Natural killer cell (primary cell): Measurements from ENCODE around the gene IRF1. TPM values are rescaled to one million over a fixed set of nuclear protein-coding genes. Genes with fewer than 3 reads are reported as not detected.

Experiments used
- ATAC-seq, 3 donors: fragments of 150-1000 bp in 2 of 3; fragments of 200-7000 bp in 1 of 3; cut with Tn5 transposase; 1 replicate in 1 of 3; 2 replicates in 2 of 3; pipeline ENCODE4 v1.10.0; 2021; ENCODE audit warnings: mild to moderate bottlenecking in 2 of 3, moderate library complexity in 2 of 3
- DNase-seq, 2 donors: peaks; one replicate each; pipeline versions ENCODE4 v3.0.0 to v3.0.0-alpha.2; 2013 to 2021; ENCODE audit warnings: mixed read lengths in 1 of 2
- H3K27ac ChIP-seq: one replicate; pipeline ENCODE4 v1.5.1; 2013; ENCODE audit warnings: mild to moderate bottlenecking, low read length
- H3K27me3 ChIP-seq: one replicate; pipeline ENCODE4 v1.6.1; 2013; ENCODE audit warnings: low read length; ENCODE audit not compliant: control insufficient read depth, insufficient read depth
- H3K36me3 ChIP-seq: one replicate; pipeline ENCODE4 v1.6.1; 2013; ENCODE audit warnings: low read length; ENCODE audit not compliant: control insufficient read depth, insufficient read depth
- H3K4me1 ChIP-seq: one replicate; pipeline ENCODE4 v1.6.1; 2013; ENCODE audit warnings: low read length; ENCODE audit not compliant: control insufficient read depth, insufficient read depth
- H3K4me3 ChIP-seq: one replicate; pipeline ENCODE4 v1.5.1; 2013; ENCODE audit warnings: low read length
- H3K9me3 ChIP-seq: one replicate; pipeline ENCODE4 v1.6.1; 2013; ENCODE audit warnings: low read length; ENCODE audit not compliant: control insufficient read depth, insufficient read depth
- H3K27ac Mint-ChIP-seq, 2 donors: one replicate each; pipeline ENCODE4 v1.8.0; 2022; ENCODE audit warnings: mild to moderate bottlenecking in 2 of 2, mixed read lengths in 2 of 2, moderate library complexity in 1 of 2
- H3K27me3 Mint-ChIP-seq, 2 donors: one replicate each; pipeline ENCODE4 v1.8.0; 2022; ENCODE audit warnings: low read depth in 2 of 2, mixed read lengths in 2 of 2
- H3K36me3 Mint-ChIP-seq: one replicate; pipeline ENCODE4 v1.8.0; 2022; ENCODE audit warnings: mixed read lengths
- H3K4me1 Mint-ChIP-seq, 2 donors: one replicate each; pipeline ENCODE4 v1.8.0; 2022; ENCODE audit warnings: mixed read lengths in 2 of 2
- H3K4me3 Mint-ChIP-seq: one replicate; pipeline ENCODE4 v1.8.0; 2022; ENCODE audit warnings: mild to moderate bottlenecking, moderate library complexity, mixed read lengths
- H3K9me3 Mint-ChIP-seq, 2 donors: one replicate each; pipeline ENCODE4 v1.8.0; 2022; ENCODE audit warnings: mixed read lengths in 2 of 2
- WGBS: methylation state at CpG from one replicate; pipeline ENCODE4 v1.1.7; 2013; ENCODE audit warnings: missing lambda C conversion rate; ENCODE audit not compliant: insufficient coverage; 5-methylcytosine and 5-hydroxymethylcytosine counted together
- intact Hi-C: fragments of 100-400 bp; cut with micrococcal nuclease; formaldehyde crosslinking; loops from one replicate; pipeline ENCODE4 v1.14.2; 2022
- total RNA-seq, 4 donors: library from RNA; stranded (reverse); fragments of 120-200 nt in 1 of 4; gene quantifications; one replicate each; pipeline versions ENCODE4 v1.2.3 to v1.2.4, GENCODE V29; 2013 to 2022
- TF ChIP-seq, protein P1 (sequence below): fragments of 200-600 bp; IDR thresholded peaks from one replicate; pipeline ENCODE4 v1.8.0; 2022; ENCODE audit warnings: antibody characterized with exemption

IRF1 gene
- total RNA-seq, 3 donors from 2014 or later (not counting 1 experiment from before 2014, with no cell fraction given) = 1,190 to 1,513 (median 1,282) TPM

DNA sequence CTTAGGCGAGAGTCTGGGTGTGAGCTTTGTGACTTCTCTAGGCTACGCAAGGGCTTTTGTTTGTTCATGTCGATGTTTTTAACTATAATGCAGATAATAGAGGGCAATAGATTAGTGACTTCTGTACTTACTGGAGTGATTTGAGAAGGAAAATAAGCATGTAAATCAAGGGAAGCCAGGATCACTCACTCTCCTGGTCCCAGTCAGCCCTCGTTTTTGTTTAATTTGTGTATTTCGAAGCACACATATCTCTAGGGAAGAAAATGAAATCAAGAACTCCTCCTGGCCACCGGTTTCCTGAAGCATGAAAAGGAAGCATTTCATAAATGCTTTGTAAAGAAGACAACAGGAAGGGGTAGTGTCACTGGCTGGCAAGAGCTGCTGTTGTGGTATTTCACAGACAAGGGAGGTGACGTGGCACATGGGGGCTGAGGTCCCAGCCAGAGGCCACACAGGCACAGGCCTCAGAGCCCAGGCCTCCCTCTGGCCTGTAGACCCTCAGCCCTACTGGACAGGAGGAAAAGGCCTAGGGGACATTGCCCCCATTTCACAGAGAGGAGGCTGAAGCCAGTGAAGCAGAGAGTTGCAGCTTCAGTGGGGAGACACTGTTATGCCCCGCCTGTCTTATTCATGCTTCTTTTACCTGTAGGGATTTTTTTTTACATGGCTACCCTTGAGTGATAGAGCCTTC is 34.1 kb downstream of the IRF1 start:
- peaks cover 27% of the 10 kb centered on the region for H3K36me3 ChIP-seq
- peak overlapping the region; percentile 93 for H3K4me3 Mint-ChIP-seq
- no peaks in the 10 kb centered on the region for H3K27me3 ChIP-seq
- H3K4me3 ChIP-seq = peak overlapping the region; percentile 12
- H3K9me3 ChIP-seq = no peaks in the 10 kb centered on the region
- peaks cover 22% of the 10 kb centered on the region for H3K36me3 Mint-ChIP-seq
- peaks cover 80% of the 10 kb centered on the region for H3K4me1 ChIP-seq
- H3K9me3 Mint-ChIP-seq = peaks cover 0 to 3% of the 10 kb centered on the region in 2 donors
- H3K27me3 Mint-ChIP-seq = no peaks in the 10 kb centered on the region
- DNase-seq = peak; percentile 72 to 86
- TF ChIP-seq, protein P1, sequence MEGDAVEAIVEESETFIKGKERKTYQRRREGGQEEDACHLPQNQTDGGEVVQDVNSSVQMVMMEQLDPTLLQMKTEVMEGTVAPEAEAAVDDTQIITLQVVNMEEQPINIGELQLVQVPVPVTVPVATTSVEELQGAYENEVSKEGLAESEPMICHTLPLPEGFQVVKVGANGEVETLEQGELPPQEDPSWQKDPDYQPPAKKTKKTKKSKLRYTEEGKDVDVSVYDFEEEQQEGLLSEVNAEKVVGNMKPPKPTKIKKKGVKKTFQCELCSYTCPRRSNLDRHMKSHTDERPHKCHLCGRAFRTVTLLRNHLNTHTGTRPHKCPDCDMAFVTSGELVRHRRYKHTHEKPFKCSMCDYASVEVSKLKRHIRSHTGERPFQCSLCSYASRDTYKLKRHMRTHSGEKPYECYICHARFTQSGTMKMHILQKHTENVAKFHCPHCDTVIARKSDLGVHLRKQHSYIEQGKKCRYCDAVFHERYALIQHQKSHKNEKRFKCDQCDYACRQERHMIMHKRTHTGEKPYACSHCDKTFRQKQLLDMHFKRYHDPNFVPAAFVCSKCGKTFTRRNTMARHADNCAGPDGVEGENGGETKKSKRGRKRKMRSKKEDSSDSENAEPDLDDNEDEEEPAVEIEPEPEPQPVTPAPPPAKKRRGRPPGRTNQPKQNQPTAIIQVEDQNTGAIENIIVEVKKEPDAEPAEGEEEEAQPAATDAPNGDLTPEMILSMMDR = no peak
- intact Hi-C loops = loop anchor here (2.0 kb wide), 1 partner anchor 16 kb away; no protein-coding TSS in a partner anchor
- peak; percentile 57 to 81 (median 71) for ATAC-seq
- 3% methylated on average over 8 of the region's 8 CpGs for WGBS
- peaks cover 91 to 94% of the 10 kb centered on the region in 2 donors for H3K4me1 Mint-ChIP-seq
- H3K27ac ChIP-seq = peak overlapping the region; percentile 97
- peak overlapping the region; percentile 97 to 100 for H3K27ac Mint-ChIP-seq

DNA sequence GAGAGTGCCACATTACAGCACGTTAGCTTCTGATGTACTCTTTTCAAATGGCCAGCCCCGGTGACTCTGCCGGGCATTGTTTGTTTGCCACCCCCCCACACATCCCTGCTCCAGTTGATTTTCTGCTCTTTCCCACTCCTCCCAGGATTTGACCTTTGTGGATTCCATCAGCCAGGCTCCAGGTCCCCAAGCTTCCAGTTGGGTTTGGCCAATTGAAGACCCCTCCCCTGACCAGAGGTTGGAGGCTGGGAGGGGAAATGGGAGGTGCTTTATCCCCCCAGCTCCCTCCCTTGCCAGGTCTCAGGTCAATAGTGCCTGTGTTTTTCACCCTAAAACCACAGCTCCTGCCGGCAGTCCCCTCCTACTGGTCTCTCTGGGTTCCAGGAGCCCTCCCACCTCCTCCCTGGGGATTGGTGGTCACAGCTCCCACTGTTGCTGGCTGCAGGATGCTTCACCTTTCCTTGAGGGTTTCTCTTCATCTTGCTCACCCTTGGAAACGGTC is 34.9 kb downstream of the IRF1 start:
- H3K27me3 ChIP-seq = no peaks in the 10 kb centered on the region
- peaks cover 22% of the 10 kb centered on the region for H3K36me3 Mint-ChIP-seq
- H3K4me3 Mint-ChIP-seq = peak overlapping the region; percentile 93
- 14% methylated on average over 5 of the region's 5 CpGs for WGBS
- peaks cover 90 to 93% of the 10 kb centered on the region in 2 donors for H3K4me1 Mint-ChIP-seq
- H3K9me3 ChIP-seq = no peaks in the 10 kb centered on the region
- TF ChIP-seq, protein P1 = no peak
- no peak for ATAC-seq
- peak overlapping the region; percentile 97 for H3K27ac ChIP-seq
- DNase-seq = peak; percentile 21 to 37
- intact Hi-C loops = loop anchor here (2.0 kb wide), 1 partner anchor 17 kb away; no protein-coding TSS in a partner anchor
- H3K9me3 Mint-ChIP-seq = peaks cover 0 to 3% of the 10 kb centered on the region in 2 donors
- H3K4me3 ChIP-seq = peak overlapping the region; percentile 12
- H3K27ac Mint-ChIP-seq = peak overlapping the region; percentile 97 to 100
- H3K4me1 ChIP-seq = peaks cover 79% of the 10 kb centered on the region
- peaks cover 28% of the 10 kb centered on the region for H3K36me3 ChIP-seq
- H3K27me3 Mint-ChIP-seq = no peaks in the 10 kb centered on the region

DNA sequence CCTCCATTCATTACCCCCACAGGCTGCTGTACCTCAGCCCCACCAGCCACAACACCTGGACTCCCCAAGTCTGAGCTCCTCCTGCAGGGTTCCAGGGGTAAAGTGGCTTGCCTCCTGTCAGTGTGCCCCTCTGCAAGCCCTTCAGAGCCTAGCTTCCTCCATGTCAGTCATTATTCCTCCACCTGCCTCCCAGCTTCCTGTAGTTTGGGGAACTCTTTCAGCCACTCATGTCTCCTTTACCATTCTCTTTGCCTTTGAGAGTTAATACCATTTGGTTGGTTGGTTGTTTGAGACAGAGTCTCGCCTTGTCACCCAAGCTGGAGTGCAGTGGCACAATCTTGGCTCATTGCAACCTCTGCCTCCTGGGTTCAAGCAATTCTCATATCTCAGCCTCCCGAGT is 36.2 kb downstream of the IRF1 start:
- ATAC-seq (no peak), DNase-seq (peak in 1 of 2 donors; percentile 9)
- Mint-ChIP-seq H3K4me3 (peak overlapping the region; percentile 68), H3K27me3 (no peaks in the 10 kb centered on the region), H3K27ac (peak overlapping the region; percentile 97 to 100), H3K9me3 (no peaks in the 10 kb centered on the region), H3K36me3 (peaks cover 22% of the 10 kb centered on the region), H3K4me1 (peaks cover 85 to 92% of the 10 kb centered on the region in 2 donors)
- H3K27me3 ChIP-seq = no peaks in the 10 kb centered on the region
- no peaks in the 10 kb centered on the region for H3K9me3 ChIP-seq
- intact Hi-C loops = no loop called here
- peaks cover 72% of the 10 kb centered on the region for H3K4me1 ChIP-seq
- no peak overlapping the region for H3K4me3 ChIP-seq
- peak overlapping the region; percentile 97 for H3K27ac ChIP-seq
- H3K36me3 ChIP-seq = peaks cover 32% of the 10 kb centered on the region
- TF ChIP-seq, protein P1 = no peak
- 94% methylated on average over 2 of the region's 2 CpGs for WGBS
